Smooth muscle cell (in vitro differentiated cells): ENCODE data around the gene TAF1B. TPM values are rescaled to one million over a fixed set of nuclear protein-coding genes. Genes with fewer than 3 reads are reported as not detected.

ENCODE experiments used
- DNase-seq: peaks from one replicate; lab custom pipeline; 2025; ENCODE audit not compliant: unreplicated experiment; lab: John Stamatoyannopoulos, UW
- H2AFZ ChIP-seq: fragments of 200-600 bp; sonication (generic); 2 replicates; pipeline ENCODE4 v1.6.0; 2016; ENCODE audit warnings: antibody characterized with exemption, low read depth, mild to moderate bottlenecking
- H3F3A ChIP-seq: fragments of 200-600 bp; sonication (generic); 2 replicates; pipeline ENCODE4 v1.6.0; 2017; ENCODE audit warnings: antibody characterized with exemption, low read depth
- H3K27ac ChIP-seq: fragments of 200-600 bp; sonication (generic); 2 replicates; pipeline ENCODE4 v1.5.1; 2016; ENCODE audit warnings: low read depth, mild to moderate bottlenecking
- H3K27me3 ChIP-seq: fragments of 200-600 bp; sonication (generic); 2 replicates; pipeline ENCODE4 v1.6.1; 2016; ENCODE audit warnings: low read depth, mild to moderate bottlenecking
- H3K36me3 ChIP-seq: fragments of 200-600 bp; sonication (generic); 2 replicates; pipeline ENCODE4 v1.5.1; 2016; ENCODE audit warnings: low read depth
- H3K4me1 ChIP-seq: fragments of 200-600 bp; sonication (generic); 2 replicates; pipeline ENCODE4 v1.5.1; 2016; ENCODE audit warnings: low read depth
- H3K4me2 ChIP-seq: fragments of 200-600 bp; sonication (generic); 2 replicates; pipeline ENCODE4 v1.6.0; 2016; ENCODE audit warnings: mild to moderate bottlenecking
- H3K4me3 ChIP-seq: fragments of 200-600 bp; sonication (generic); 2 replicates; pipeline ENCODE4 v1.5.1; 2016; ENCODE audit warnings: mild to moderate bottlenecking
- H3K79me2 ChIP-seq: fragments of 200-600 bp; sonication (generic); 2 replicates; pipeline ENCODE4 v1.6.0; 2016; ENCODE audit warnings: low read depth, mild to moderate bottlenecking
- H3K9ac ChIP-seq: fragments of 200-600 bp; sonication (generic); 2 replicates; pipeline ENCODE4 v1.6.0; 2016; ENCODE audit warnings: low read depth
- H3K9me3 ChIP-seq: fragments of 200-600 bp; sonication (generic); replicated peaks from 2 replicates; pipeline ENCODE4 v1.5.1; 2016; ENCODE audit warnings: low read depth
- H4K20me1 ChIP-seq: fragments of 200-600 bp; sonication (generic); 2 replicates; pipeline ENCODE4 v1.6.0; 2016; ENCODE audit warnings: low read depth
- CTCF ChIP-seq: fragments of 200-600 bp; sonication (generic); IDR thresholded peaks from 2 replicates; pipeline ENCODE4 v1.5.1; 2017; ENCODE audit warnings: borderline replicate concordance, mild to moderate bottlenecking, antibody characterized with exemption; ENCODE audit not compliant: insufficient read depth, poor library complexity, severe bottlenecking
- WGBS: methylation state at CpG from one replicate; pipeline ENCODE4 v1.1.7; 2016; ENCODE audit warnings: low lambda C conversion rate; 5-methylcytosine and 5-hydroxymethylcytosine counted together
- polyA plus RNA-seq: library from polyadenylated mRNA; unstranded; fragments of >200 nt; fragmentation: Nextera tagmentation; extraction: Ambion mirVana; gene quantifications from 2 replicates; pipeline ENCODE4 v1.2.1, GENCODE V29; 2016
- total RNA-seq: library from RNA; depleted of rRNA; stranded (reverse); fragments of >200 nt; gene quantifications from 2 replicates; pipeline ENCODE4 v1.2.3, GENCODE V29; 2014

Gene TAF1B
- total RNA-seq (11.2 and 41.9 TPM in 2 replicates), polyA plus RNA-seq (4.5 and 8.5 TPM in 2 replicates)

- Histone ChIP-seq H3K79me2 (peaks cover 21% of the 10 kb centered on the region), H3K4me1 (peaks cover 18% of the 10 kb centered on the region), H3K27ac (peak within 1 kb of the TSS; percentile 77), H3K4me3 (peak within 1 kb of the TSS; percentile 84), H3K27me3 (no peaks in the 10 kb centered on the region), H4K20me1 (no peaks in the 10 kb centered on the region), H3K4me2 (peak within 1 kb of the TSS; percentile 92), H2AFZ (peak within 1 kb of the TSS; percentile 99), H3F3A (peaks cover 9% of the 10 kb centered on the region), H3K9ac (peak within 1 kb of the TSS; percentile 87), H3K36me3 (no peaks in the 10 kb centered on the region), H3K9me3 (no peaks in the 10 kb centered on the region)
- 1% methylated on average over 57 of the region's 70 CpGs for WGBS
- TF ChIP-seq CTCF, result peak; percentile 32
- DNase-seq, result peak; percentile 94
Measured at GRCh38 chr2:9843229-9844035, at the start of gene TAF1B. TSS of gene TAF1B (plus strand) at chr2:9843474. CDS start at chr2:9843542, 68 bp downstream.

GRCh38 chr2:9793918-9794717 is 49.2 kb upstream of the TAF1B start:
- H3F3A ChIP-seq, result no peaks in the 10 kb centered on the region
- TF ChIP-seq CTCF, result no peak
- no peak overlapping the region for H3K4me3 ChIP-seq
- no peak overlapping the region for H3K9ac ChIP-seq
- H3K4me2 ChIP-seq, result no peak overlapping the region
- no peak overlapping the region for H2AFZ ChIP-seq
- 95% methylated on average over 17 of the region's 17 CpGs for WGBS
- peaks cover under 1% of the 10 kb centered on the region for H3K4me1 ChIP-seq
- H3K27ac ChIP-seq, result no peak overlapping the region
- H4K20me1 ChIP-seq, result no peaks in the 10 kb centered on the region
- H3K27me3 ChIP-seq, result no peaks in the 10 kb centered on the region
- no peaks in the 10 kb centered on the region for H3K36me3 ChIP-seq
- H3K79me2 ChIP-seq, result no peaks in the 10 kb centered on the region
- no peaks in the 10 kb centered on the region for H3K9me3 ChIP-seq
- DNase-seq, result no peak

GRCh38 chr2:9795071-9795470 is 48.2 kb upstream of the TAF1B start:
- Histone ChIP-seq H3K36me3 (no peaks in the 10 kb centered on the region), H3K4me2 (no peak overlapping the region), H3K9ac (no peak overlapping the region), H3K4me3 (no peak overlapping the region), H3F3A (peaks cover 3% of the 10 kb centered on the region), H3K27ac (no peak overlapping the region), H3K9me3 (no peaks in the 10 kb centered on the region), H3K27me3 (no peaks in the 10 kb centered on the region), H3K79me2 (no peaks in the 10 kb centered on the region), H3K4me1 (peaks cover 5% of the 10 kb centered on the region), H4K20me1 (no peaks in the 10 kb centered on the region), H2AFZ (no peak overlapping the region)
- TF ChIP-seq CTCF, result no peak
- WGBS, result 95% methylated on average over 6 of the region's 6 CpGs
- no peak for DNase-seq
